Liver (tissue), 3 donors: Measurements from ENCODE around the gene RETREG1.
A peak's percentile ranks its signal among the peaks of the same experiment; 100 is the strongest.

Experiments
- CTCF ChIP-seq: fragments of 150-350 bp; IDR thresholded peaks from 2 replicates; pipeline ENCODE4 v1.5.1; 2017; ENCODE audit warnings: improper control_type of control experiment, low read depth, low read length; ENCODE audit not compliant: missing input control
- EGR1 ChIP-seq, 2 donors: IDR thresholded peaks; 2 replicates each; pipeline ENCODE4 v1.6.1; 2016 to 2018; ENCODE audit warnings: antibody characterized with exemption in 2 of 2, low read depth in 2 of 2
- FOXA2 ChIP-seq: IDR thresholded peaks from 2 replicates; pipeline ENCODE4 v1.6.1; 2016; ENCODE audit warnings: antibody characterized with exemption
- GABPA ChIP-seq, 2 donors: IDR thresholded peaks in 1 of 2; conservative IDR thresholded peaks in 1 of 2; 2 replicates each; pipeline ENCODE4 v1.6.1; 2016; ENCODE audit warnings: antibody characterized with exemption in 2 of 2, mild to moderate bottlenecking in 1 of 2, moderate library complexity in 1 of 2
- HNF4G ChIP-seq: IDR thresholded peaks from 2 replicates; pipeline ENCODE4 v1.6.1; 2016; ENCODE audit warnings: antibody characterized with exemption
- JUND ChIP-seq, 2 donors: IDR thresholded peaks; 2 replicates each; pipeline ENCODE4 v1.6.1; 2016; ENCODE audit warnings: antibody characterized with exemption in 2 of 2
- RAD21 ChIP-seq, 2 donors: IDR thresholded peaks; 2 replicates each; pipeline ENCODE4 v1.6.1; 2016; ENCODE audit warnings: antibody characterized with exemption in 2 of 2, mild to moderate bottlenecking in 2 of 2
- SP1 ChIP-seq: IDR thresholded peaks from 2 replicates; pipeline ENCODE4 v1.6.1; 2018; ENCODE audit warnings: antibody characterized with exemption, mild to moderate bottlenecking
- TAF1 ChIP-seq: conservative IDR thresholded peaks from 2 replicates; pipeline ENCODE4 v1.6.1; 2016; ENCODE audit warnings: antibody characterized with exemption, mild to moderate bottlenecking
- YY1 ChIP-seq: IDR thresholded peaks from 2 replicates; pipeline ENCODE4 v1.6.1; 2016; ENCODE audit warnings: antibody characterized with exemption, mild to moderate bottlenecking
- ZBTB33 ChIP-seq: IDR thresholded peaks from 2 replicates; pipeline ENCODE4 v1.6.1; 2016; ENCODE audit warnings: antibody characterized with exemption
- TF ChIP-seq, protein P1 (sequence below): IDR thresholded peaks from 2 replicates; pipeline ENCODE4 v1.6.1; 2016; ENCODE audit warnings: antibody characterized with exemption
- TF ChIP-seq, protein P2 (sequence below): IDR thresholded peaks from 2 replicates; pipeline ENCODE4 v1.6.1; 2016; ENCODE audit warnings: antibody characterized with exemption, mild to moderate bottlenecking
- TF ChIP-seq, protein P3 (sequence below): IDR thresholded peaks from 2 replicates; pipeline ENCODE4 v1.6.1; 2016; ENCODE audit warnings: antibody characterized with exemption
- donor health status: healthy.
- donor health status: healthy.

GRCh38 chr5:16454686-16455085 is 162.1 kb downstream of the RETREG1 start:
- TF ChIP-seq, protein P1, sequence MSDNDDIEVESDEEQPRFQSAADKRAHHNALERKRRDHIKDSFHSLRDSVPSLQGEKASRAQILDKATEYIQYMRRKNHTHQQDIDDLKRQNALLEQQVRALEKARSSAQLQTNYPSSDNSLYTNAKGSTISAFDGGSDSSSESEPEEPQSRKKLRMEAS = no peak
- no peak for TF ChIP-seq ZBTB33
- TF ChIP-seq CTCF = no peak
- TF ChIP-seq, protein P2, sequence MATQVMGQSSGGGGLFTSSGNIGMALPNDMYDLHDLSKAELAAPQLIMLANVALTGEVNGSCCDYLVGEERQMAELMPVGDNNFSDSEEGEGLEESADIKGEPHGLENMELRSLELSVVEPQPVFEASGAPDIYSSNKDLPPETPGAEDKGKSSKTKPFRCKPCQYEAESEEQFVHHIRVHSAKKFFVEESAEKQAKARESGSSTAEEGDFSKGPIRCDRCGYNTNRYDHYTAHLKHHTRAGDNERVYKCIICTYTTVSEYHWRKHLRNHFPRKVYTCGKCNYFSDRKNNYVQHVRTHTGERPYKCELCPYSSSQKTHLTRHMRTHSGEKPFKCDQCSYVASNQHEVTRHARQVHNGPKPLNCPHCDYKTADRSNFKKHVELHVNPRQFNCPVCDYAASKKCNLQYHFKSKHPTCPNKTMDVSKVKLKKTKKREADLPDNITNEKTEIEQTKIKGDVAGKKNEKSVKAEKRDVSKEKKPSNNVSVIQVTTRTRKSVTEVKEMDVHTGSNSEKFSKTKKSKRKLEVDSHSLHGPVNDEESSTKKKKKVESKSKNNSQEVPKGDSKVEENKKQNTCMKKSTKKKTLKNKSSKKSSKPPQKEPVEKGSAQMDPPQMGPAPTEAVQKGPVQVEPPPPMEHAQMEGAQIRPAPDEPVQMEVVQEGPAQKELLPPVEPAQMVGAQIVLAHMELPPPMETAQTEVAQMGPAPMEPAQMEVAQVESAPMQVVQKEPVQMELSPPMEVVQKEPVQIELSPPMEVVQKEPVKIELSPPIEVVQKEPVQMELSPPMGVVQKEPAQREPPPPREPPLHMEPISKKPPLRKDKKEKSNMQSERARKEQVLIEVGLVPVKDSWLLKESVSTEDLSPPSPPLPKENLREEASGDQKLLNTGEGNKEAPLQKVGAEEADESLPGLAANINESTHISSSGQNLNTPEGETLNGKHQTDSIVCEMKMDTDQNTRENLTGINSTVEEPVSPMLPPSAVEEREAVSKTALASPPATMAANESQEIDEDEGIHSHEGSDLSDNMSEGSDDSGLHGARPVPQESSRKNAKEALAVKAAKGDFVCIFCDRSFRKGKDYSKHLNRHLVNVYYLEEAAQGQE = no peak
- TF ChIP-seq TAF1 = no peak
- TF ChIP-seq YY1 = no peak
- TF ChIP-seq GABPA (IDR thresholded peaks at IDR 0.05 in 1 of 2, conservative IDR thresholded peaks at IDR 0.05 in 1 of 2) = peak in 1 of 2 donors; percentile 14
- no peak for TF ChIP-seq FOXA2
- TF ChIP-seq HNF4G = no peak
- TF ChIP-seq, protein P3, sequence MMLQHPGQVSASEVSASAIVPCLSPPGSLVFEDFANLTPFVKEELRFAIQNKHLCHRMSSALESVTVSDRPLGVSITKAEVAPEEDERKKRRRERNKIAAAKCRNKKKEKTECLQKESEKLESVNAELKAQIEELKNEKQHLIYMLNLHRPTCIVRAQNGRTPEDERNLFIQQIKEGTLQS = peak; percentile 22
- peak; percentile 44 to 52 for TF ChIP-seq JUND (IDR thresholded peaks at IDR 0.05)
- TF ChIP-seq RAD21 (IDR thresholded peaks at IDR 0.05) = peak in 1 of 2 donors; percentile 22
- no peak for TF ChIP-seq SP1
- TF ChIP-seq EGR1 (IDR thresholded peaks at IDR 0.05; ENCODE audit: low read depth in 2 of 2) = no peak
